ENCODE results near the gene MAMSTR. TPM values are rescaled to one million over a fixed set of nuclear protein-coding genes. Genes with fewer than 3 reads are reported as not detected.

MAMSTR gene
- total and polyA plus RNA-seq, 2 donors (not counting 1 experiment from before 2014, with no cell fraction given): 0.84 to 0.99 TPM

- Histone ChIP-seq H2AFZ (ENCODE audit: low read length) (no peak overlapping the region), H3K79me2 (ENCODE audit: control insufficient read depth, insufficient read depth, low read length) (no peaks in the 10 kb centered on the region), H3K4me3 (replicated peaks in 1 of 4; ENCODE audit: control extremely low read depth in 1 of 4, insufficient read depth in 1 of 4, low read depth in 3 of 4, low read length in 4 of 4) (peak overlapping the region in 1 of 4 experiments; percentile 25), H3K4me2 (ENCODE audit: extremely low read depth, insufficient read depth, low read length) (no peak overlapping the region), H3K27ac (ENCODE audit: insufficient read depth, low read length) (no peak overlapping the region), H4K20me1 (ENCODE audit: control insufficient read depth, extremely low read depth, insufficient read depth, low read length) (no peaks in the 10 kb centered on the region), H3K9ac (ENCODE audit: insufficient read depth, low read length) (no peak overlapping the region), H3K4me1 (ENCODE audit: control insufficient read depth, extremely low read depth, insufficient read depth, low read length) (peaks cover 2% of the 10 kb centered on the region), H3K27me3 (ENCODE audit: control insufficient read depth, insufficient read depth, low read length) (no peaks in the 10 kb centered on the region), H3K36me3 (ENCODE audit: control insufficient read depth, insufficient read depth, low read length) (no peaks in the 10 kb centered on the region), H3K9me3 (ENCODE audit: control insufficient read depth, insufficient read depth, low read depth, low read length) (no peaks in the 10 kb centered on the region)
- TF ChIP-seq CTCF (conservative IDR thresholded peaks at IDR 0.05 in 1 of 2, IDR thresholded peaks at IDR 0.05 in 1 of 2; ENCODE audit: low read depth in 1 of 2, low read length in 2 of 2) (no peak), EZH2 (IDR thresholded peaks at IDR 0.05; ENCODE audit: low read length, missing control alignments) (no peak)
- no peak for DNase-seq (ENCODE audit: low read depth in 2 of 2)
Observed at GRCh38 chr19:48728911-48729664, 9.6 kb upstream of the MAMSTR start.

- Histone ChIP-seq H3K4me1 (ENCODE audit: control insufficient read depth, extremely low read depth, insufficient read depth, low read length) (peaks cover 2% of the 10 kb centered on the region), H3K4me3 (replicated peaks in 1 of 4; ENCODE audit: control extremely low read depth in 1 of 4, insufficient read depth in 1 of 4, low read depth in 3 of 4, low read length in 4 of 4) (no peak overlapping the region), H2AFZ (ENCODE audit: low read length) (no peak overlapping the region), H3K9me3 (ENCODE audit: control insufficient read depth, insufficient read depth, low read depth, low read length) (no peaks in the 10 kb centered on the region), H4K20me1 (ENCODE audit: control insufficient read depth, extremely low read depth, insufficient read depth, low read length) (no peaks in the 10 kb centered on the region), H3K27me3 (ENCODE audit: control insufficient read depth, insufficient read depth, low read length) (no peaks in the 10 kb centered on the region), H3K36me3 (ENCODE audit: control insufficient read depth, insufficient read depth, low read length) (no peaks in the 10 kb centered on the region), H3K9ac (ENCODE audit: insufficient read depth, low read length) (no peak overlapping the region), H3K4me2 (ENCODE audit: extremely low read depth, insufficient read depth, low read length) (no peak overlapping the region), H3K79me2 (ENCODE audit: control insufficient read depth, insufficient read depth, low read length) (no peaks in the 10 kb centered on the region), H3K27ac (ENCODE audit: insufficient read depth, low read length) (no peak overlapping the region)
- no peak for DNase-seq (ENCODE audit: low read depth in 2 of 2)
- TF ChIP-seq CTCF (conservative IDR thresholded peaks at IDR 0.05 in 1 of 2, IDR thresholded peaks at IDR 0.05 in 1 of 2; ENCODE audit: low read depth in 1 of 2, low read length in 2 of 2): no peak
- no peak for TF ChIP-seq EZH2 (IDR thresholded peaks at IDR 0.05; ENCODE audit: low read length, missing control alignments)
Observed at GRCh38 chr19:48726556-48726955, 7.0 kb upstream of the MAMSTR start.

- Histone ChIP-seq H4K20me1 (ENCODE audit: control insufficient read depth, extremely low read depth, insufficient read depth, low read length) (no peaks in the 10 kb centered on the region), H3K27ac (ENCODE audit: insufficient read depth, low read length) (peak overlapping the region; percentile 75), H2AFZ (ENCODE audit: low read length) (peak overlapping the region; percentile 94), H3K27me3 (ENCODE audit: control insufficient read depth, insufficient read depth, low read length) (no peaks in the 10 kb centered on the region), H3K9ac (ENCODE audit: insufficient read depth, low read length) (no peak overlapping the region), H3K4me3 (replicated peaks in 1 of 4; ENCODE audit: control extremely low read depth in 1 of 4, insufficient read depth in 1 of 4, low read depth in 3 of 4, low read length in 4 of 4) (no peak overlapping the region), H3K4me1 (ENCODE audit: control insufficient read depth, extremely low read depth, insufficient read depth, low read length) (peaks cover 2% of the 10 kb centered on the region), H3K36me3 (ENCODE audit: control insufficient read depth, insufficient read depth, low read length) (no peaks in the 10 kb centered on the region), H3K9me3 (ENCODE audit: control insufficient read depth, insufficient read depth, low read depth, low read length) (no peaks in the 10 kb centered on the region), H3K79me2 (ENCODE audit: control insufficient read depth, insufficient read depth, low read length) (no peaks in the 10 kb centered on the region), H3K4me2 (ENCODE audit: extremely low read depth, insufficient read depth, low read length) (no peak overlapping the region)
- TF ChIP-seq CTCF (conservative IDR thresholded peaks at IDR 0.05 in 1 of 2, IDR thresholded peaks at IDR 0.05 in 1 of 2; ENCODE audit: low read depth in 1 of 2, low read length in 2 of 2) (no peak), EZH2 (IDR thresholded peaks at IDR 0.05; ENCODE audit: low read length, missing control alignments) (no peak)
- peak; percentile 81 to 93 for DNase-seq (ENCODE audit: low read depth in 2 of 2)
Observed at GRCh38 chr19:48724796-48725753, 5.5 kb upstream of the MAMSTR start.

Data from fibroblast of lung (primary cell).